Omental fat pad (tissue), 4 donors: ENCODE results near the gene DAPK1. TPM values are rescaled to one million over a fixed set of nuclear protein-coding genes. Genes with fewer than 3 reads are reported as not detected.

Experiments
- ATAC-seq: fragments of 150-250 bp; one replicate; pipeline ENCODE4 v1.9.1; 2016; ENCODE audit warnings: mild to moderate bottlenecking, moderate library complexity; ENCODE audit not compliant: low FRiP score
- DNase-seq: peaks from one replicate; pipeline ENCODE4 v3.0.0-alpha.2; 2019; ENCODE audit warnings: low spot score
- total RNA-seq, 4 donors: library from RNA; depleted of rRNA; stranded (reverse); fragments of >200 nt; gene quantifications; one replicate each; pipeline ENCODE4 v1.1.0, GENCODE V29; 2016
- TF ChIP-seq, protein P1 (sequence below), 3 donors: fragments of 450-650 bp; IDR thresholded peaks; one replicate each; pipeline ENCODE4 v1.5.1; 2016 to 2017; ENCODE audit warnings: antibody characterized with exemption in 3 of 3, mild to moderate bottlenecking in 3 of 3, moderate library complexity in 2 of 3

The DAPK1 gene
- total RNA-seq = 100 to 1,000 TPM in 2 of 4 donors, 10 to 100 TPM in 2; 56.1 to 214 (median 88.1) TPM

DNA sequence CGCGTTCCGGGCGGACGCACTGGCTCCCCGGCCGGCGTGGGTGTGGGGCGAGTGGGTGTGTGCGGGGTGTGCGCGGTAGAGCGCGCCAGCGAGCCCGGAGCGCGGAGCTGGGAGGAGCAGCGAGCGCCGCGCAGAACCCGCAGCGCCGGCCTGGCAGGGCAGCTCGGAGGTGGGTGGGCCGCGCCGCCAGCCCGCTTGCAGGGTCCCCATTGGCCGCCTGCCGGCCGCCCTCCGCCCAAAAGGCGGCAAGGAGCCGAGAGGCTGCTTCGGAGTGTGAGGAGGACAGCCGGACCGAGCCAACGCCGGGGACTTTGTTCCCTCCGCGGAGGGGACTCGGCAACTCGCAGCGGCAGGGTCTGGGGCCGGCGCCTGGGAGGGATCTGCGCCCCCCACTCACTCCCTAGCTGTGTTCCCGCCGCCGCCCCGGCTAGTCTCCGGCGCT lies at the start of gene DAPK1:
TSS of gene DAPK1 (plus strand) at position 264 of the 442 bp plus-strand sequence. CDS start 1,211 bp downstream, outside the sequence.
- ATAC-seq = peak; percentile 90
- TF ChIP-seq, protein P1, sequence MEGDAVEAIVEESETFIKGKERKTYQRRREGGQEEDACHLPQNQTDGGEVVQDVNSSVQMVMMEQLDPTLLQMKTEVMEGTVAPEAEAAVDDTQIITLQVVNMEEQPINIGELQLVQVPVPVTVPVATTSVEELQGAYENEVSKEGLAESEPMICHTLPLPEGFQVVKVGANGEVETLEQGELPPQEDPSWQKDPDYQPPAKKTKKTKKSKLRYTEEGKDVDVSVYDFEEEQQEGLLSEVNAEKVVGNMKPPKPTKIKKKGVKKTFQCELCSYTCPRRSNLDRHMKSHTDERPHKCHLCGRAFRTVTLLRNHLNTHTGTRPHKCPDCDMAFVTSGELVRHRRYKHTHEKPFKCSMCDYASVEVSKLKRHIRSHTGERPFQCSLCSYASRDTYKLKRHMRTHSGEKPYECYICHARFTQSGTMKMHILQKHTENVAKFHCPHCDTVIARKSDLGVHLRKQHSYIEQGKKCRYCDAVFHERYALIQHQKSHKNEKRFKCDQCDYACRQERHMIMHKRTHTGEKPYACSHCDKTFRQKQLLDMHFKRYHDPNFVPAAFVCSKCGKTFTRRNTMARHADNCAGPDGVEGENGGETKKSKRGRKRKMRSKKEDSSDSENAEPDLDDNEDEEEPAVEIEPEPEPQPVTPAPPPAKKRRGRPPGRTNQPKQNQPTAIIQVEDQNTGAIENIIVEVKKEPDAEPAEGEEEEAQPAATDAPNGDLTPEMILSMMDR (IDR thresholded peaks at IDR 0.05) = no peak
- peak; percentile 48 for DNase-seq

DNA sequence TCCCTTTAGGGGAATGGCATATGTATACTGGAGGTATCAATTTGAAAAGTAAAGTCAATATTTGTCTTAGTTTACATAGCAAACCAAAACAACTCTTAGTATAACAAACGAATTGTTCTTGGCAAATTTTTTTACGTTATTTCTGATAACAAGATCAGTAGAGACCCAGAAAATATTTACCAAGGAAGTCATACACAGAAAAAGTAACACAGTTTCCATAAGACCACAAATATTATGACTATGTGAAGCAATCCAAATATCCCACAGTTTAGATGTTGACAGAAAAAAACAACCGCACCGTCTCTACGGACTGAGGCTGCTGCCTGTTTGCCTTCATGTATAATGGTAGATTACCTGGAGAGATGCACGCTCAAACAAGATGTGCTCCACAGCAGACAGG lies 46.5 kb upstream of the DAPK1 start:
- TF ChIP-seq, protein P1 (IDR thresholded peaks at IDR 0.05) = no peak
- ATAC-seq = no peak
- no peak for DNase-seq

DNA sequence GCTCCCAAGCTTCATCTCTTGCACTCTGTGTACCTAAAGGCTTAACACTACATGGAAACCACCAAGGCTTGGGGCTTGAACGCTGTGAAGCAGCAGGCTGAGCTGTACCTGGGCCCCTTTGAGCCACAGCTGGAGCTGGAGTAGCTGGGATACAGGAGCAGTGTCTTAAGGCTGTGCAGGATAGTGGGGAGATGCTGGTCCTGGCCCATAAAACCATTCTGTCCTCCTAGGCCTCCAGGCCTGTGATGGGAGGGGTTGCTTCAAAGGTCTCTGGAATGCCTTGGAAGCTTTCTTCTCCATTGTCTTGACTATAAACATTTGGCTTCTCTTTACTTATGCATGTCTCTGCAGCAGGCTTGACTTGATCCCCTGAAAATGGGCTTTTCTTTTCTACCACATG lies 42.3 kb upstream of the DAPK1 start:
- TF ChIP-seq, protein P1 (IDR thresholded peaks at IDR 0.05) = no peak
- DNase-seq (no peak), ATAC-seq (no peak)

DNA sequence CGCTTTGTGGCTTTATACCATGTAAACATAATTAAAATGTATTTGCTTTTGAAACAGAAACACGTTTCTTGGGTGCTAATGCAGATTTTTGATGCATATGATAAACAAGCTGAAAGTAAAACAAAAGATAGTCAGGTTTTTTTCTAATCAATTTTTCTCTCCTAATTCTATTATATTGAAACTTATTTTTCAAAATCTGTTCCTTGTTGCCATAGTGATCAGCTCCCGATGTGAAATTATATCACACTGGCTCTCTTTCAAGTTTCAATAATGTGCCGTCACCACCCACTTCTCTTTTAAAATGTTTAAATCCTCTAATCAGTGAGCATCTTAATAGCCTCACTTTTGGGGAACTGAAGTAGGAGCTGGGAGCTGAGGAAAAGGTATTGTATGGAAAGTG lies 36.4 kb upstream of the DAPK1 start:
- DNase-seq (no peak), ATAC-seq (no peak)
- TF ChIP-seq, protein P1 (IDR thresholded peaks at IDR 0.05) = no peak

DNA sequence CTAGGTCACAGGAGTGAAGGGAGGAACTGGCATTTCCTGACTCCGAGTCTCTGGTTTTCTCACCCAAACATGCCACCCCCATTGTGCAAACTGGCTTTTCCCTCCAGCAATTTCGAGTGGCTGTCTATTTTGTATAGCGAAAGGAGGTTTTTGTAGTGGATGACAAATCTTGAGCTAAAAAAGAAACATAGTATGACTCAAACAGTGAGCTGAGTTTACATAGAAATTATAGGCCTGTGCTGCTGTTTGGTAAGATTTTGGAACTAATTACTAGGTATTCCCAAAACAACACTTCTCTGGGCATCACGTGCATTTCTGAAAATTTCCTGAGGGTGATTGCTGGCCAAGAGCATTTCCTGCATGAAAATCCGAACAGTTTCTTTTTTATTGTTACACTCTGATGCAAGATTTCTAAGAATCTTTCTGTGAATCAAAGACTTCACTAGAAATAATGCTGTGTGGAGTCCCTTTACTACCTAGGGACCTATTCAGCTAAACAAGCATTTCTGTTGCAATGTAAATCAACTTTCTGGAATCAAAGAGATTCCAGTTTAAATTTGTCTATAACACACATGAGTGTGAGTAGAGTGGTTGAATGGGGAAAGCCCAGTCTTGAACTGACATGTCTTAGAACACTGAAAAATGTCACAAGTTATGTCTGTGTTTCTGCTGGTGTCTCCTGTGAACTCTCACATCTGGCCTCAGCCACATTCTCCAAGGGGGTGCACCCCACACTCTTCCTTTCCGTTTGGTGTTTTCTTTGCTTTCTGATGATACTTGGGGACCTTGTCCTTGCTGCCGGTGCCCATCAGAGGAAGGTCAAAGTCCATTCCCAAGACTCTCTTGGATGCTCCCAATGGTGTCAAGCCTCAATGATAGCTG lies 33.3 kb upstream of the DAPK1 start:
- no peak for DNase-seq
- TF ChIP-seq, protein P1 (IDR thresholded peaks at IDR 0.05) = no peak
- peak; percentile 89 for ATAC-seq

DNA sequence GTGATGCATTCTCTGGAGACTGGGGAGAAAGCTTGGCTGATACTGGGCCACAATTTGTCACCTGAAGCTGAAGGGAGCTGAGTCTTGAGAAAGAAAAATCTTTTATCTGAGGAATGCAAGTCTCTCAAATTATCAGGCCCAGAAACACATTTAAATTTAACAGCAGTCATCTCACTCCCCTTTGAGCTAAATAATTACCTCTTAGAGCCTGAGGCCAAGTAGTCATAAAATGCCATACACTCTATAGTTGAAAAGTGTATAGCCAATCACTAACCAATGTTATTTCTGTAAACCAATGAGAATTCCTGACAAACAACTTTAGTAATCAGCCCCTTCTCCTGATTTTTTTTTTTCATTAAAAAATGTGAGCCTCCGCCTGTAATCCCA lies 32.7 kb upstream of the DAPK1 start:
- no peak for DNase-seq
- ATAC-seq = no peak

More for the DNA sequence above, 32.7 kb upstream of the DAPK1 start:
- TF ChIP-seq, protein P1 (IDR thresholded peaks at IDR 0.05) = no peak
